ENCODE measurements around the gene GOLGA5. TPM values are rescaled to one million over a fixed set of nuclear protein-coding genes. Genes with fewer than 3 reads are reported as not detected.

Gene GOLGA5
- total RNA-seq, 1 donor from 2014 or later: 51.9 TPM

DNA sequence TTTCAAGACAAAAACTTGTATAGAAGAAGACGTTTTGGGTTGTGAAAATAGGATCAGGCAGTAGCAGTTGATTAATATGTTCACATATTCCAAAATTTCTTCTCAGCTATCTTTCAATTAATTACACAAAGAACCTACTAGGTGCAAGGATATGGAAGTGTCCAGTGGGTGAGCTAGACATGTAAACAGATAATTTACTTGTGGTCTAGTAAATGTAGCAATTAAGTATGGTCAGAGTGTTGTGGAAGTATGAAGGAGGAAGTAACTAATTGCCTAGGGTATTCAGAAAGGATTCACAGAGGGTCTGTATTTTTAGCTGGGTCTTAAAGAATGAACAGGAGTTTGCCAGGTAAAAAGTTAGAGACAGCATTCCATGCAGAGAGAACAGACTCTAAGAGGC lies 5.9 kb downstream of the GOLGA5 start:
- no peak for DNase-seq (ENCODE audit: low spot score)
- Mint-ChIP-seq H3K4me1 (ENCODE audit: low read depth) (peaks cover 57% of the 10 kb centered on the region), H3K9me3 (ENCODE audit: low read depth) (no peaks in the 10 kb centered on the region), H3K4me3 (ENCODE audit: unreplicated experiment) (no peak overlapping the region), H3K27me3 (ENCODE audit: low read depth) (no peaks in the 10 kb centered on the region), H3K36me3 (ENCODE audit: low read depth) (peaks cover 24% of the 10 kb centered on the region), H3K27ac (ENCODE audit: unreplicated experiment) (no peak overlapping the region)
- TF ChIP-seq, protein P1, sequence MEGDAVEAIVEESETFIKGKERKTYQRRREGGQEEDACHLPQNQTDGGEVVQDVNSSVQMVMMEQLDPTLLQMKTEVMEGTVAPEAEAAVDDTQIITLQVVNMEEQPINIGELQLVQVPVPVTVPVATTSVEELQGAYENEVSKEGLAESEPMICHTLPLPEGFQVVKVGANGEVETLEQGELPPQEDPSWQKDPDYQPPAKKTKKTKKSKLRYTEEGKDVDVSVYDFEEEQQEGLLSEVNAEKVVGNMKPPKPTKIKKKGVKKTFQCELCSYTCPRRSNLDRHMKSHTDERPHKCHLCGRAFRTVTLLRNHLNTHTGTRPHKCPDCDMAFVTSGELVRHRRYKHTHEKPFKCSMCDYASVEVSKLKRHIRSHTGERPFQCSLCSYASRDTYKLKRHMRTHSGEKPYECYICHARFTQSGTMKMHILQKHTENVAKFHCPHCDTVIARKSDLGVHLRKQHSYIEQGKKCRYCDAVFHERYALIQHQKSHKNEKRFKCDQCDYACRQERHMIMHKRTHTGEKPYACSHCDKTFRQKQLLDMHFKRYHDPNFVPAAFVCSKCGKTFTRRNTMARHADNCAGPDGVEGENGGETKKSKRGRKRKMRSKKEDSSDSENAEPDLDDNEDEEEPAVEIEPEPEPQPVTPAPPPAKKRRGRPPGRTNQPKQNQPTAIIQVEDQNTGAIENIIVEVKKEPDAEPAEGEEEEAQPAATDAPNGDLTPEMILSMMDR (IDR thresholded peaks at IDR 0.05): no peak

DNA sequence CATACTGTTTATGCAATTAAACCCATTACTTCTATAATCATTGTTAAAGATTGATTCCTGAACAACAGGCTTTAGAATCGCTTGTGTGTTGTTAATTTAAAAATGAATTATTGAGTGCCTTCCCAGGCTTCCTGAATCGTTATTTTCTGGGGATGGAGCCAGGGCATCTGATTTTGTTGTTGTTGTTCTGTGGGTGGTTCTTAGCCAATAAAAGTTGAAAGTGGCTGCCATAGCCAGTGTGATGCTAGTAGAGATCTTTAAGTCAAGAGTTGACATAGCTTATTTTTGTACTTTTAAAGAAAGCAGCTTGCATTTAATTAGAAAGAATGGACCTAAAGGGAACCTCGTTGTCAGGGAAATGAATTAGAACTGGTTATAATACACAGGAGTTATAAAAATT lies 6.4 kb downstream of the GOLGA5 start:
- Mint-ChIP-seq H3K4me3 (ENCODE audit: unreplicated experiment) (no peak overlapping the region), H3K27ac (ENCODE audit: unreplicated experiment) (peak overlapping the region; percentile 35), H3K4me1 (ENCODE audit: low read depth) (peaks cover 57% of the 10 kb centered on the region), H3K27me3 (ENCODE audit: low read depth) (no peaks in the 10 kb centered on the region), H3K36me3 (ENCODE audit: low read depth) (peaks cover 24% of the 10 kb centered on the region), H3K9me3 (ENCODE audit: low read depth) (no peaks in the 10 kb centered on the region)
- no peak for DNase-seq (ENCODE audit: low spot score)
- TF ChIP-seq, protein P1 (IDR thresholded peaks at IDR 0.05): no peak

DNA sequence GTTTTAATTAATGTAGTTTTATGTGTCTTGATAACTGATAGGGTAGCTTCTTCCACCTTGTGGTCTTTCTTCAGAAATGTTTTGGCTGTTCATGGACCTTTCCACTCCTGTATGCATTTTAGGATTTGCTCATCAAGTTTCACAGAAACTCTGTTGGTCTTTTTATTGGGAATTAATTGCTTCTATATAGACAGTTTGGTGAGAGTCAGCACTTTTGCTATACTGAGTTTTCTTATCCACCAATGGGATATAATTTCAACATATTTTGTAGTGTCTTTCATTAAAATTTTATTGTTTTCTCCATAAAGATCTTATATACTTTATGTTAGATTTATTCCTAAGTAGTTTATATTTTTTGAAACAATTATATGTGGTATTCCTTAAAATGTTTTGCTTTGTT lies 7.8 kb downstream of the GOLGA5 start:
- DNase-seq (ENCODE audit: low spot score): no peak
- H3K27me3 Mint-ChIP-seq (ENCODE audit: low read depth): no peaks in the 10 kb centered on the region
- TF ChIP-seq, protein P1 (IDR thresholded peaks at IDR 0.05): no peak
- H3K36me3 Mint-ChIP-seq (ENCODE audit: low read depth): peaks cover 26% of the 10 kb centered on the region
- peak overlapping the region; percentile 5 for H3K27ac Mint-ChIP-seq (ENCODE audit: unreplicated experiment)
- H3K9me3 Mint-ChIP-seq (ENCODE audit: low read depth): no peaks in the 10 kb centered on the region
- no peak overlapping the region for H3K4me3 Mint-ChIP-seq (ENCODE audit: unreplicated experiment)
- peaks cover 48% of the 10 kb centered on the region for H3K4me1 Mint-ChIP-seq (ENCODE audit: low read depth)

DNA sequence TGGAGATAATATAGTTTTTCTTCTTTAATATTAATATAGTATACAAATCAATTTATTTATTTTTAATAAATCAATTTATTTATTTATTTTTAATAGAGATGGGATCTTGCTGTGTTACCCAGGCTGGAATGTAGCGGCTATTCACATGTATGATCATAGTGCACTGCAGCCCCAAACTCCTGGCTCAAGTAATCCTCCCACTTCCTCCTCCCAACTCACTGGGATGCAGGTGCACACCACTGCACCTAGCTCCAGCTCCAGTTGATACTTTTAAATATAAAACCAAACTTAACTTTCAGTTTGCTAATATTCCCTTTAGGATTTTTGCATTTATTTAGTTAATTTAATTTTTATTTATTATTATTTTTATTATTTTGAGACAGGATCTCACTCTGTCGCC lies 8.6 kb downstream of the GOLGA5 start:
- Mint-ChIP-seq H3K27ac (ENCODE audit: unreplicated experiment) (no peak overlapping the region), H3K27me3 (ENCODE audit: low read depth) (no peaks in the 10 kb centered on the region), H3K4me3 (ENCODE audit: unreplicated experiment) (no peak overlapping the region), H3K9me3 (ENCODE audit: low read depth) (no peaks in the 10 kb centered on the region), H3K4me1 (ENCODE audit: low read depth) (peaks cover 48% of the 10 kb centered on the region), H3K36me3 (ENCODE audit: low read depth) (peaks cover 29% of the 10 kb centered on the region)
- TF ChIP-seq, protein P1 (IDR thresholded peaks at IDR 0.05): no peak
- no peak for DNase-seq (ENCODE audit: low spot score)

DNA sequence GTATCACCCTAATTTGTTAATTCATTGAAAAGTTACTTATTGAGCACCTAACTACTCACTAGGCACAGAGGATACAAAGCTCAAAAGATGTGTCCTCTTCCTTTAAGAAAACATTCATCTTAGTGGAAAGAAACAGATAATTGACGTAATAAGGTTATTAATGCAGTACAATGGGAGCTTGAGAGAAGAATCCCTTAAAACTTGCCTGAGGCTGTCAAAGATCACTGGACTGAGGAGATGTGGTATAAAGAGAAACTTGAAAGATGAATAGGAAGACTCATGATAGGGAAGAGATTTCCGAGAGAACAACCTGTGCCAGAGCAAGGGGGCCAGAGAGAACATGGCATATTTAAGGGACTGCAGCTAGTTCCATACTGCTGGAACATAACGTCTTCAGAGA lies 19.1 kb downstream of the GOLGA5 start:
- Mint-ChIP-seq H3K4me1 (ENCODE audit: low read depth) (no peaks in the 10 kb centered on the region), H3K4me3 (ENCODE audit: unreplicated experiment) (no peak overlapping the region), H3K27ac (ENCODE audit: unreplicated experiment) (no peak overlapping the region), H3K9me3 (ENCODE audit: low read depth) (no peaks in the 10 kb centered on the region), H3K27me3 (ENCODE audit: low read depth) (no peaks in the 10 kb centered on the region), H3K36me3 (ENCODE audit: low read depth) (peaks cover 29% of the 10 kb centered on the region)
- TF ChIP-seq, protein P1 (IDR thresholded peaks at IDR 0.05): no peak
- no peak for DNase-seq (ENCODE audit: low spot score)
